ENCODE data around the gene LRRC34. TPM values are rescaled to one million over a fixed set of nuclear protein-coding genes. Genes with fewer than 3 reads are reported as not detected.

The LRRC34 gene
- total and polyA plus RNA-seq, 10 of the 15 experiments (the other 5 are each of a cell fraction or from before 2014, with no cell fraction given) = 0.24 to 3.7 (median 1.7) TPM

GRCh38 chr3:169774186-169774585, 38.5 kb downstream of the LRRC34 start:
- ATAC-seq (no peak), DNase-seq (ENCODE audit: low read depth, low spot score) (no peak), FAIRE-seq (no peak)
- H3K36me3 ChIP-seq (ENCODE audit: control insufficient read depth in 2 of 2, insufficient read depth in 2 of 2, low read length in 1 of 2) = peaks cover 0 to 17% of the 10 kb centered on the region in 2 experiments; a peak in 2 of 4 replicates
- no peaks in the 10 kb centered on the region for H3K27me3 ChIP-seq (replicated peaks in 1 of 2; ENCODE audit: control insufficient read depth in 2 of 2, insufficient read depth in 2 of 2, low read length in 1 of 2)
- 25% methylated on average over 5 of the region's 5 CpGs for WGBS (ENCODE audit: insufficient coverage, insufficient replicate concordance, low lambda C conversion rate, missing lambda C conversion rate)
- BruUV-seq (replicated peaks) = no TSS peak
- in situ Hi-C loops (cut with MboI) (no loop called here), intact Hi-C loops (cut with micrococcal nuclease; ENCODE audit: unreplicated experiment) (loop anchor here (5.0 kb wide), 3 partner anchors 158 to 1093 kb away; partner anchors contain the start of gene SKIL)
- SMC1A ChIA-PET (ENCODE audit: uncharacterized antibody, unreplicated experiment) = interaction anchor here (0.9 kb wide), 1 partner anchor 9 kb away, joined by 3 read pairs; the partner anchor contains the start of gene TERC
- CTCF ChIA-PET = interaction anchor here (2.8 kb wide), 1 partner anchor 13 kb away, joined by 7 read pairs; no protein-coding TSS in a partner anchor
- peaks cover 33% of the 10 kb centered on the region for H3K79me2 ChIP-seq (ENCODE audit: control insufficient read depth, insufficient read depth, low read length)
- peak overlapping the region; percentile 97 for H3K4me3 ChIP-seq
- peaks cover 14% of the 10 kb centered on the region; the same call in 1 of the 2 replicates for H3K4me1 ChIP-seq (ENCODE audit: control insufficient read depth, insufficient read depth, low read length)
- no peaks in the 10 kb centered on the region for H3K9me3 ChIP-seq (replicated peaks; ENCODE audit: control insufficient read depth, insufficient read depth, low read length)
- POLR2A ChIA-PET = interaction anchor here (2.0 kb wide), 1 partner anchor 17 kb away, joined by 4 read pairs; no protein-coding TSS in a partner anchor
- RAD21 ChIA-PET (ENCODE audit: unreplicated experiment) = interaction anchor here (1.0 kb wide), 2 partner anchors 37 to 624 kb away, joined by 3 read pairs; no protein-coding TSS in a partner anchor
- H2AFZ ChIP-seq (ENCODE audit: control insufficient read depth, low read depth, low read length) = no peak overlapping the region
- H3K9ac ChIP-seq (ENCODE audit: control insufficient read depth, insufficient read depth, low read length) = peak overlapping the region; percentile 99
- peak overlapping the region; percentile 41 for H3K4me2 ChIP-seq (ENCODE audit: control insufficient read depth, insufficient read depth)
- peak overlapping the region; percentile 99 for H3K27ac ChIP-seq (ENCODE audit: control insufficient read depth, insufficient read depth)
- no peaks in the 10 kb centered on the region for H4K20me1 ChIP-seq (ENCODE audit: control insufficient read depth, insufficient read depth)
- TF ChIP-seq EZH2 (IDR thresholded peaks at IDR 0.05; ENCODE audit: borderline replicate concordance, control insufficient read depth, low read depth, low read length) (no peak), YY1 (IDR thresholded peaks at IDR 0.05; ENCODE audit: low read depth, low read length) (no peak), IRF4 (IDR thresholded peaks at IDR 0.05; ENCODE audit: low read depth, low read length) (no peak), LARP7 (IDR thresholded peaks at IDR 0.05) (no peak), SMAD1 (IDR thresholded peaks at IDR 0.05; ENCODE audit: low read depth, partially characterized antibody) (no peak), BCL11A (IDR thresholded peaks at IDR 0.05; ENCODE audit: low read depth, low read length) (no peak), SMC3 (IDR thresholded peaks at IDR 0.05; ENCODE audit: borderline replicate concordance, low read length) (no peak), FOXM1 (IDR thresholded peaks at IDR 0.05; ENCODE audit: low read depth, low read length) (no peak), ZBTB11 (CRISPR knock-in tag; IDR thresholded peaks at IDR 0.05) (no peak), CBX3 (IDR thresholded peaks at IDR 0.05; ENCODE audit: borderline replicate concordance, low read depth) (no peak), PBX3 (IDR thresholded peaks at IDR 0.05; ENCODE audit: insufficient replicate concordance, low read depth, low read length) (no peak), CBFB (IDR thresholded peaks at IDR 0.05; ENCODE audit: low read depth) (no peak), CREB1 (IDR thresholded peaks at IDR 0.05; ENCODE audit: low read depth) (no peak), SPI1 (IDR thresholded peaks at IDR 0.05; ENCODE audit: borderline replicate concordance, insufficient read depth, low read depth, low read length) (no peak), RBBP5 (conservative IDR thresholded peaks at IDR 0.05) (no peak)
- TF ChIP-seq, protein P1, sequence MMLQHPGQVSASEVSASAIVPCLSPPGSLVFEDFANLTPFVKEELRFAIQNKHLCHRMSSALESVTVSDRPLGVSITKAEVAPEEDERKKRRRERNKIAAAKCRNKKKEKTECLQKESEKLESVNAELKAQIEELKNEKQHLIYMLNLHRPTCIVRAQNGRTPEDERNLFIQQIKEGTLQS (IDR thresholded peaks at IDR 0.05; ENCODE audit: borderline replicate concordance, extremely low read depth, low read depth, low read length) = no peak
- TF ChIP-seq, protein P2, sequence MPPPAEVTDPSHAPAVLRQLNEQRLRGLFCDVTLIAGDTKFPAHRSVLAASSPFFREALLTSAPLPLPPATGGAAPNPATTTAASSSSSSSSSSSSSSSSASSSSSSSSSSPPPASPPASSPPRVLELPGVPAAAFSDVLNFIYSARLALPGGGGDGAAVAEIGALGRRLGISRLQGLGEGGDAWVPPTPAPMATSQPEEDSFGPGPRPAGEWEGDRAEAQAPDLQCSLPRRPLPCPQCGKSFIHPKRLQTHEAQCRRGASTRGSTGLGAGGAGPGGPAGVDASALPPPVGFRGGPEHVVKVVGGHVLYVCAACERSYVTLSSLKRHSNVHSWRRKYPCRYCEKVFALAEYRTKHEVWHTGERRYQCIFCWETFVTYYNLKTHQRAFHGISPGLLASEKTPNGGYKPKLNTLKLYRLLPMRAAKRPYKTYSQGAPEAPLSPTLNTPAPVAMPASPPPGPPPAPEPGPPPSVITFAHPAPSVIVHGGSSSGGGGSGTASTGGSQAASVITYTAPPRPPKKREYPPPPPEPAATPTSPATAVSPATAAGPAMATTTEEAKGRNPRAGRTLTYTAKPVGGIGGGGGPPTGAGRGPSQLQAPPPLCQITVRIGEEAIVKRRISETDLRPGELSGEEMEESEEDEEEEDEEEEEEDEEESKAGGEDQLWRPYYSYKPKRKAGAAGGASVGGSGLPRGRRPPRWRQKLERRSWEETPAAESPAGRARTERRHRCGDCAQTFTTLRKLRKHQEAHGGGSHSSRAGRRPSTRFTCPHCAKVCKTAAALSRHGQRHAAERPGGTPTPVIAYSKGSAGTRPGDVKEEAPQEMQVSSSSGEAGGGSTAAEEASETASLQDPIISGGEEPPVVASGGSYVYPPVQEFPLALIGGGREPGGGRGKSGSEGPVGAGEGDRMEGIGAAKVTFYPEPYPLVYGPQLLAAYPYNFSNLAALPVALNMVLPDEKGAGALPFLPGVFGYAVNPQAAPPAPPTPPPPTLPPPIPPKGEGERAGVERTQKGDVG (CRISPR knock-in tag; IDR thresholded peaks at IDR 0.05) = no peak
